Raji (cell line): ENCODE results near the gene PYHIN1.

Experiments
- POLR2A ChIP-seq: IDR thresholded peaks from 2 replicates; pipeline ENCODE4 v1.6.1; 2011; ENCODE audit warnings: low read depth, low read length, control low read depth; ENCODE audit not compliant: insufficient read depth

Gene PYHIN1

DNA sequence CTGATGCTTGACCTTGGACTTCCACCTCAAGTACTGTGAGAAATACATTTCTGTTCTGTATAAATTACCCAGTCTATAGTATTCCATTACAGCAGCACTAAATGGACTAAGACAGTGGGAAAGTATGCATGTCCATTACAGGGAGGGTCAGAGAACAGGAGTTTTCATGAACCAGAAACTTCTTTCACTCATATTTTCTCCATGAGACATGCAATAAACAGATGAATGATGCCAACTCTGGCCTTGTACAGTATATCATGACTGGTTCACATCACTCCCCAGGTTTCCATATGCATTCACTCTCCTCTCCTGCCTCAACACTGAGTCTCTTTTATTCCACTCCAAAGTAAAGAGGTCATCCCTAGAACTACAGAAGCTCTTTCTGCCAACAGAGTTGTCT is 73.8 kb downstream of the PYHIN1 start:
- no peak for TF ChIP-seq POLR2A

DNA sequence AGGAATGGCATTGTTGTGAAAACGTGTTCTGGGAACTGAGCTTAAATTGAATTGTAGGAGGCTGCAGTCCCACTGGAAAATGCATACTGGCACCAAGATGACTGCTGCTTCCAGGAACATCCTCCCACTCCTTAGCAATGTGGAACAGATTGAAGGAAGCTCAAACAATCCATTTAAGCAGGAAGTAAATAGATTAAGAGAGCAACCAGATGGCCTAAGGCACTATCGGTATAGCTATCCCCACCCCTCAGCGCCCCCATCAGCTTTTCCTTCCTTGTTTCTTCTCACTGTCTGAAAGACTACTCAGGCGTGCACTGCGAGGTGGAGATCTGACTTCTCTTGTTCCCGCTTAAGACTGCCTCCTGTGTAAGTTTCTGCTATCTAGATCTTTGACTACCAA is 74.3 kb downstream of the PYHIN1 start:
- no peak for TF ChIP-seq POLR2A

DNA sequence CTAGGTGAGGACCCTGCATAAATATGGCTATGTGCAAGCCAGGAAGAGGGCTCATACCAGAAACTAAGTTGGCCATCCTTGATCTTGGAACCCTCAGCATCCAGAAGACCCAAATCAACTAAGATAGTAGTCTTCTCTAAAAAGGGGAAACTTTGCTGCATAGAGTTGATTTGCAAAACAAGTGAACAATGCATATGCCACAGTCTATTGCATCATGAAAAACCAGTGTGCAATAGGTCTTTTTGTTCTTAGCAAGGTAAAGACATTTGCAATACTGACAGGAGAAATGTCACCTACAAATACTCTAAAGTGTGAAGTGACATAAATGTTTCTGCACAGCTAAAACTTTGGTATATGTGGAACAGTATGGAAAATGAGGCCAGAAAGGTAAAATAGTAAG is 76.4 kb downstream of the PYHIN1 start:
- TF ChIP-seq POLR2A: no peak

DNA sequence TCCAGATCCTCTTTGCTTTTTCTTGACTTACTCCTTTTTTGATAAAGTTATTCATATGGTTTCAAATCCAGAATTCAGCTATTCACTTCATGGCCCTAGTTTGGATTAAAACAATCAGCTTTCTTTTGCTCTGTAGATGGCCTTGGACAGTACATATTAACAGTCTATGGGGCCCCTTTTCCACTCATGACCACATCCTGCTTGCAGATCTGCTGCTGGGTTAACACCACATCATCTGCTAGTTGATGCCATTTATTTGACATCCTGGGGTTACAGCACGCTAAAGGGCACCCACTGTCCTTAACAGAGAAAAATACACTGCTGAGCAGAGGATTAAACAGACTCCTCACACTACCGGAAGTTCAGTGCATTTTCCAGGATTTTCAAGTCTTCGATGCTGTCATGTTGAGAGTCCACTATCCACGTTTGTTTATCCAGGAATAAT is 77.4 kb downstream of the PYHIN1 start:
- TF ChIP-seq POLR2A: peak; percentile 45; the same call in 1 of the 2 replicates

DNA sequence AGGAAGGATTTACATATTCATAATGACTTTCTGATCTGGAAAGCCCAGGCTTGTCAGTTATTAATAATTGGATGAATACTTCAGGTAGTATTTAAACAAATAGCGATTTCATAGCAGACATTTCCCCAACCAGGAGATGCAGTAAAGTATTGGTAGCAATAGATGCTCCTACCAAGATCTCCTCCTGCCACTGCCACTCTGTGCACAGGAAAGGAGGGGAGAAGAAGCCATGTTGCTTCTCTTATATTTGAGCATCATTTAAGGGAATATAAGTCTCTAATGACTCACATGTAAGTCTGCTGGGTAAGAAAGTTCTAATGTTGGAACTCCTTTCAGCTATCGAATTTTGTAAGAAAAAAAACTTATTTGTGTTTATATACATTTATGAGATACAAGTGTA is 77.9 kb downstream of the PYHIN1 start:
- TF ChIP-seq POLR2A: no peak

DNA sequence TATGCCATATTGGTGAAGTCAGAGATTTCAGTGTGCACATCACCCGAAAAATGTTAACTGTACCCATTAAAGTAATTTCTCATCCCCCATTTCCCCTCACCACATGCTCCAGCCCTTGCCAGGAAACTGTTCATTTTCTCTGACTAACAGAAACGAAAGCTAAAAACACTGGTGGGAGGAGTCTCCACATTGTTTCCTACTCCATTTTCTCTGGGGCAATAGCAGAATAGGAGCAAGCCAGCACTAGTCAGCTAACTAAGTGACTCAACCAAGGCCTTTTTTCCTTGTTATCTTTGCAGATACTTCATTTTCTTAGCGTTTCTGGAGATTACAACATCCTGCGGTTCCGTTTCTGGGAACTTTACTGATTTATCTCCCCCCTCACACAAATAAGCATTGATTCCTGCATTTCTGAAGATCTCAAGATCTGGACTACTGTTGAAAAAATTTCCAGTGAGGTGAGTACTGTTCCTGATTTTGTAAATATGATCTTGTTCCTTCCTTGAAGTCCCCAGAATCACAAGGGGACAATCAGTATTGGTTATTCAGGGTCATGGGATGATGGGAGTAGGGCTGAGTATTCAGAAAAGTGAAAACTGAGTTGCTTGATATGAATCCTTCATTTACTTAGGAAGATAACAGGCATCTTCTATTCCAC is 78.5 kb downstream of the PYHIN1 start, which contains the start of gene IFI16:
Gene IFI16, plus strand, starts transcription at position 204 of the 658 bp plus-strand sequence. CDS start 4,774 bp downstream, outside the sequence.
- peak; percentile 67 for TF ChIP-seq POLR2A

DNA sequence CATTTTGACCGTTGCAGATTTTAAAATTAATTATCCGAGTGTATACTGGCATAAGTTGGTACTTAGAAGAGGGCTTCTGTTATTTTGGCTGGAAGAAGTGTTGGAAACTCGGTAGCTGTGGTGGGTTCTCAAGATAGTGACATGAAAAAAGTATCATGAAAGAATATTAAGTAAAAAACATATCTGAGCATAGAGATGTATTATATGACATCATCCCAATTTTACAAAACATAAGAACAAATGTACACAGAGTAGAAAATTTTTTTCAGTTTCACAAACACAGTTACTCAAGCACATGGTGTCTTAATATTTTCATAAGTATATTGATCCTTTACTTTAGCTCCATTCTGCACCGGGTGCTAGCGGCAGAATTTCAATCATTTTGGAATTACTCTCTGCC is 79.0 kb downstream of the PYHIN1 start:
- no peak for TF ChIP-seq POLR2A

DNA sequence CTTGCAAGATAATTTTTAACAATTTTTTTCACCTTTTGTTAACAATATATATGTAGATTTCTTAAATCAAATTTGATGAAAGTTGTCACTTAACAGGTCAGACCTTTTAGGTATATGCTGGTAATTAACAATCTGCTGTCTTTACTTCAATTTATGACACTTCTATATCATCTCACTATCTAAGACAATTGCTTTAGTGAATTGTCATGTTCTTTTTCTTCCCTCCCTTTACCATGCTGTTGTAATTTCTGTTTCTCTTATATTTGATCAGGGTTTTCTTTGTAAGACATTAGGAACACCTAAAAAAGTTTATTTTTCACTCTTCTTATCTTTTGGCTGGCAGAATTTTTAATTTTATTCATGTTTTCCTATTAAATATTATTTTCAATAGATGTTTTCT is 80.4 kb downstream of the PYHIN1 start:
- TF ChIP-seq POLR2A: no peak

DNA sequence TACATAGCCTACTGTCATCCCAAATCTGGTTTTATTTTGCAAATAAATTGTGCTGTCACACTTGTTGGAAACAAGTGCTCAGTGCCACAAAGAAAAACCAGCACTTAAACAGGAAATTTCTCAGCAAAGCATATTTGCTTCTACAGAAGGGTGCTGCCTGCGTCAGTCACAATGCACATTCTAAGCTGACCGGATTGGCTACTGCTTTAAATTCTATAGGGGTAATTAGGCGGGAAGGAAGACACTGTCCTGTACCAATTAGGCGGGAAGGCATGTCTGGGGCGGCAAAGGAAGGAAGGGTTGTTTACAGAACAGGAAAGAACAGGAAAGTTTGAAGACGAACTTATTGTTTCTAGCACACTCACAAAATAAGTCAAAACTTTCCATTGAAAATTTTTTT is 81.1 kb downstream of the PYHIN1 start:
- TF ChIP-seq POLR2A: peak; percentile 41; the same call in 1 of the 2 replicates

DNA sequence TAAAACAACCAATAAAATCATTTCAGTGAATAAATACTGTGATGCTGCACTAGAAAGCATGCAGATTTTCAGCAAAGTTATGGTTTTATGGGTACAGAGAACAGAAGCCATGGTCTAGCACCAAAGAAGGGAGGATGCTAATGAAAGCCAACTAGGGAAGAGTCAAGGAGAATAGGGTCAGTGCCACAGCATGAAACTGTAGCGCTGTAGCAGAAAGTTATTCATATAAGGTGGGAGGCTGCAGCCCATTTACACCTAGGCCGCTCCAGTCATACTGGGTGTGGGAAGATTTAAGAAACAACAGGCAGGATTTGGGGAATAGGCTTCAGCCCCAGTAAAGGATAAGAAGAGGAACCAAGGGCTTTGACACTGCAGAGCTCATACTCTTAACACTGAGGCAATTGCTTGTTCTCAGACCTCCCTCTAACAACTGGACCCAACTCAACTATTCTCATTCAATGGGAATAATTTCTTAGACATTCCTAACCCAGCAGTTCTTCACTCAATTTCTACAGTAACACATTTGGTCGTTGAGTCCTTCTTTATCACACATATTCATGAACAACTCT is 82.7 kb downstream of the PYHIN1 start:
- no peak for TF ChIP-seq POLR2A

DNA sequence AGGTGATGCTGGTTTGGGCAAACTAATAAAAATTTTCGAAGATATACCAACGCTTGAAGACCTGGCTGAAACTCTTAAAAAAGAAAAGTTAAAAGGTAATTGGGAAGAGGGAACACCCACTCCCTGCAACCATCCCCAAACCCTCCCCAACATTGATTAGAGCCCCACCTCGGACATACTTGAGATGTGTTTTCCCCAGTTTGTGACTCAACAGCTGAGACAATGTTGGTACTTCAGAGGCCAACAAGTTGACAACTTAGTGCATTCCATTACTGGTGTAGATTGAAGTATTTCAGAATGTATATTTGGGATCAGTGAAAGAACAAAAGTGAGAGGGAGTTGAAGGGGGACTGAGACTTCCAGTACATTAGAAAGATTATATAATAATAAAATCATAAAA is 83.5 kb downstream of the PYHIN1 start:
- no peak for TF ChIP-seq POLR2A

DNA sequence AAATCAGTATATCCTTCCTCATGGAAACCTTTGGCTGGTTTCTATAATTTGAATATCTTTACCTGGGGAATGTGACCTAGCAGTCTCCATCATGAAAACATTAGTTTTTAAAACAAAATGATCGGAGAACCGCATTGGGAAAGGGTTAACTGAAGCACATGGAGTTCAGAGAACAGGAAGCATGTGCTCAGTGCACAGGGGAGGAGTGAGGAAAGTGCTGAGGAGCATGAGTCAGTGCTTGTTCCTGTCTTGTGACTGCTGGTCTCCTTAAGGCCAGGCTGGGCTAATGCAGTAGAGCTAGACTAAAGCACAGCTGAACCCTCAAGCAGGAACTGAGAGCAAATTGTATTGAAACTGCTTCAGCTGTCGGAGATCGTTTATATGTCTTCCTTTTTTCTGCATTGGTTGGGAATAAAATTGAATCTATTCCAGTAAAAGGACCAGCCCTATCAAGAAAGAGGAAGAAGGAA is 84.1 kb downstream of the PYHIN1 start:
- TF ChIP-seq POLR2A: peak; percentile 24; the same call in 1 of the 2 replicates

DNA sequence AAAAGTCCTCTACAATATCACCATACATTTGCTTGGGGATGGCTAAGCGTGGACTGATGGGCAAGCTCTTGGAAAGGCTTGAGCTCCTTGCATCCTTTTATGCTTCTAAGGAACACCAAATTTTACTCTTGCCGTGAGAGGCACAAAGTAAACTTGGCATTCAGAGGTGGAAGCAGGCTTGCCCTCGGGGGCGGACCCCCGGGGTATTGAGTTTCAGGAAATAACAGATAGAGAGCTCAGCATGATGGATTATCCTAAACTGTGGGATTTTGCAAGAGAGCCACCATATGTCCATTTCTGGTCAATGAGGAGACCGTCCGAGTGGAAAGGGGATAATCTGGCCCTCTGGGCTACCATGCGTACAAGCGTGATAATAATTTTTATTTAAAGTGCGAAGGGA is 92.4 kb downstream of the PYHIN1 start:
- TF ChIP-seq POLR2A: no peak

DNA sequence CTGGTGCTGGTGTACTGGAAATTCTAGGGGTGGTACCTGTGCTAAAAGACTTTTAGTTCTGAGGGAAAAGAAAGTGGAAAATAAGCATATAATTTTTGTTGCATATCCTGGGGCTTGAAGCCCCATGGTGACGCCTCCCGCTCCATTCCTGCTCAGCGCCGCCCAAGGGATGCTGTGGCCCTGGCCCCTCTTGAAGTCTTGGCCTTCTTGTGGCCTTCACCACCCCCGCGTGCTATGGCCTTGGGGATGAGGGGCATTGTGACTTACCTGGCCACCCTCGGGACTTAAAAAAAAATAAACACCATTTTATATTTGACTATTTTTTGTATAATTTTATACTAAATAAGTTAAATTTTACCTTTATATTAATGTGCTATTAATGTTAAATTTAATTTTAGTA is 93.7 kb downstream of the PYHIN1 start:
- TF ChIP-seq POLR2A: no peak
